ENCODE data around the gene GRM8. TPM values are rescaled to one million over a fixed set of nuclear protein-coding genes. Genes with fewer than 3 reads are reported as not detected.

The GRM8 gene
- total and polyA plus RNA-seq, 7 donors = 0.08 TPM; not detected in 6

DNA sequence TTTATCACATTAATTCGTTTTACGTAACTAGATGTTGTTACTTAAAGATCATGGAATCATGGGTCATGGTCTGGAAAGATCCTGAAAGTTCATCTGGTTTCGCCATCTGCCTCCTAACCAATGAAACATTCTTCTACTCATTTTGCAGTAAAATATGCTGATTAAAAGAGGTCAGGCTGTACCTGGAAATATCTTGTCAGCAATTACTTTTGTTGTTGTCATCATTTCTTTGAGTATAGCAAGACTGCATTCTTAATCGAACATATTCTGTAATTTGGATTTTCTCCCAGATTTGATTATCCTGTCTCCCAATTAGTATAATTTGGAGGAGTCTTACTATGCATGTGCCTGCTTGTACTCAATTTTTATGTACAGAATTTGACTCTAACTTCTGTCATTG is 833.7 kb downstream of the GRM8 start:
- Histone ChIP-seq H3K27ac (no peak overlapping the region), H3K4me1 (no peaks in the 10 kb centered on the region), H3K9me3 (no peaks in the 10 kb centered on the region), H3K27me3 (ENCODE audit: insufficient read depth in 3 of 3, low read length in 2 of 3) (no peaks in the 10 kb centered on the region), H3K4me3 (no peak overlapping the region), H3K36me3 (ENCODE audit: insufficient read depth in 1 of 2, low read depth in 1 of 2) (no peaks in the 10 kb centered on the region)
- ATAC-seq (no peak), DNase-seq (no peak)
- intact Hi-C loops (cut with DNase I) = no loop called here
- 81 to 86% (median 84%) methylated on average over 4 of the region's 4 CpGs for WGBS, 3 donors
- TF ChIP-seq CTCF (IDR thresholded peaks at IDR 0.05) = no peak

GRCh38 chr7:126411821-126412383 is 840.8 kb downstream of the GRM8 start:
- no peak for ATAC-seq

DNA sequence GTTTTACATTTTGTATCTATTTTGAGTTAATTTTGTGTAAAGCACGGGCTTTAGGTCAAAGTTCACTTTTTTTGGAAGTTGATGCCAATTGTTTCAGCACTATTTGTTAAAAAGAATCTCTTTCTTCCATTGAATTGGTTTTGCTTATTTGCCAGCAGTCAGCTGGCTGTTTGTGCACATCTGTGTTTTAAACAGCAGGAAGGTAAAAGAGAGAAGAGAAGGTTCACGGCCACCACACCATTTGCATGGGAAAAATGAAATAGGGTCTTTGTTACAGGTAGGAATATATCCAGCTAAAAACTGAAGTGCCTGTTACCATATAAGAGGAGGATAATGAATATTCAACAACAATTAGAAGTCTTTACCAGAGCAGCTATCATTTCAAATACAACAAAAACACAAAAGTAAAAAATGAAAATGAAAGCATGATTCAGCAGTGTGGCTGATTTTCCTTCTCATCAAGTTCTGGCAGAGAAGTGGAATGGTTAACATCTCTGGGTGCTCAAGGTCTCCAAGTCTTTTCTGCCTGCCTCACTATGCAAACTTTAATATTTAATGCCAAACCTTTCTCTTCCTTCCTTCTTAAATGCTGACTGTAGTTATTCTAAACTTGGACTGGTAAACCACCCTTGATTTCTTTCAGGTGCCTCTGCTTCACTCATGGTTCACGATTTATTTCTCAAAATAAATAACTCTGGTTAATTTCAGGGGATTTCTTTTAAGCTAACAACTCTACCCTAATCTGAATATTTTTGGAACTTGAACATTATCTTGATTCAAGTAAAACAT is 841.5 kb downstream of the GRM8 start:
- Histone ChIP-seq H3K4me1 (no peaks in the 10 kb centered on the region), H3K27ac (no peak overlapping the region), H3K4me3 (no peak overlapping the region), H3K36me3 (ENCODE audit: insufficient read depth in 1 of 2, low read depth in 1 of 2) (no peaks in the 10 kb centered on the region), H3K9me3 (no peaks in the 10 kb centered on the region), H3K27me3 (ENCODE audit: insufficient read depth in 3 of 3, low read length in 2 of 3) (no peaks in the 10 kb centered on the region)
- no peak for ATAC-seq
- WGBS, 3 donors = 48 to 81% (median 57%) methylated on average over 1 to 3 of the region's 3 CpGs
- DNase-seq = no peak
- TF ChIP-seq CTCF (IDR thresholded peaks at IDR 0.05) = no peak
- intact Hi-C loops (cut with DNase I) = no loop called here

More at GRCh38 chr7:126411821-126412383, 840.8 kb downstream of the GRM8 start:
- WGBS, 3 donors = 41 to 55% (median 50%) methylated on average over 3 of the region's 3 CpGs
- Histone ChIP-seq H3K4me1 (no peaks in the 10 kb centered on the region), H3K27me3 (ENCODE audit: insufficient read depth in 3 of 3, low read length in 2 of 3) (no peaks in the 10 kb centered on the region), H3K36me3 (ENCODE audit: insufficient read depth in 1 of 2, low read depth in 1 of 2) (no peaks in the 10 kb centered on the region), H3K27ac (no peak overlapping the region), H3K9me3 (no peaks in the 10 kb centered on the region), H3K4me3 (no peak overlapping the region)
- intact Hi-C loops (cut with DNase I) = no loop called here
- no peak for TF ChIP-seq CTCF (IDR thresholded peaks at IDR 0.05)
- DNase-seq = no peak

DNA sequence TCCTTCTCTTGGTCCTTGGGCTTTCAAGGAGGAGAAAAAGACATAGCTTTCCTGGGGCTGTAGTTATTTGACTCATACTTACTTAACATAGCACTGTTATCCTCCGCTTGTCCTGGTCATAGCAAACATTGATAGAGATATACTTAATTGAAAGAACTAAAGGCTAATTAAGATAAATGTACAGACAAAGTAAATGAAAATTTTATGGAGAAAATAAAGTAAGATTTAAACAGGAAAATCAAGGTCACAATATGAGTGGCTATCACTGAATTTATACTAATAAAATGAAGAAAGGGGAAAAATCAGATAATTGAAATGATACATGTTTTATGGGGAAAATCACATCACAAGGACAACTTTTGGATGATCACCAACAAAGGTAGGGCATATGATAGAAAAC is 849.7 kb downstream of the GRM8 start:
- intact Hi-C loops (cut with DNase I) = no loop called here

More for the DNA sequence above, 849.7 kb downstream of the GRM8 start:
- no peak overlapping the region for H3K4me3 ChIP-seq
- DNase-seq (no peak), ATAC-seq (no peak)
- no peaks in the 10 kb centered on the region for H3K4me1 ChIP-seq
- no peak for TF ChIP-seq CTCF (IDR thresholded peaks at IDR 0.05)
- H3K9me3 ChIP-seq = no peaks in the 10 kb centered on the region
- no peak overlapping the region for H3K27ac ChIP-seq
- H3K27me3 ChIP-seq (ENCODE audit: insufficient read depth in 3 of 3, low read length in 2 of 3) = no peaks in the 10 kb centered on the region
- H3K36me3 ChIP-seq (ENCODE audit: insufficient read depth in 1 of 2, low read depth in 1 of 2) = no peaks in the 10 kb centered on the region
- WGBS, 3 donors = 93 to 98% (median 93%) methylated on average over 1 of the region's 1 CpG
